Activated CD8-positive, alpha-beta T cell treated with anti-CD3 and anti-CD28 coated beads, Interleukin-2, amount 10 ng/mL, durations not matched to agents 7 days and 5 days (primary cell): ENCODE results near the gene DGLUCY. TPM values are rescaled to one million over a fixed set of nuclear protein-coding genes. Genes with fewer than 3 reads are reported as not detected.
"Not testable (repeated sequence)": the region's sequence is repeated elsewhere in the genome, so short reads cannot be mapped to it uniquely, and the experiment has no call there.

Experiments used
- ATAC-seq: fragments of 150-1000 bp; cut with Tn5 transposase; one replicate; pipeline ENCODE4 v1.10.0; 2021; ENCODE audit warnings: moderate library complexity
- CTCF ChIA-PET: fragments of 350-600 bp; sonication (Branson Sonifier 250); formaldehyde crosslinking; loops from one replicate; lab custom pipeline; 2021; ENCODE audit warnings: antibody characterized with exemption; lab: Charles Lee
- POLR2A ChIA-PET: fragments of 350-600 bp; sonication (Branson Sonifier 250); formaldehyde crosslinking; loops from one replicate; lab custom pipeline; 2021; ENCODE audit warnings: antibody characterized with exemption; lab: Charles Lee
- DNase-seq: peaks from one replicate; pipeline ENCODE4 v3.0.0-alpha.2; 2020
- H3K27ac Mint-ChIP-seq: one replicate; pipeline ENCODE4 v1.8.0; 2021; ENCODE audit warnings: mild to moderate bottlenecking, mixed read lengths
- H3K27me3 Mint-ChIP-seq: one replicate; pipeline ENCODE4 v1.8.0; 2021; ENCODE audit warnings: low read depth, mixed read lengths
- H3K36me3 Mint-ChIP-seq: one replicate; pipeline ENCODE4 v1.8.0; 2021; ENCODE audit warnings: low read depth, mixed read lengths
- H3K4me1 Mint-ChIP-seq: one replicate; pipeline ENCODE4 v1.8.0; 2021; ENCODE audit warnings: low read depth, mixed read lengths
- H3K4me3 Mint-ChIP-seq: one replicate; pipeline ENCODE4 v1.8.0; 2021; ENCODE audit warnings: mild to moderate bottlenecking, mixed read lengths
- H3K9me3 Mint-ChIP-seq: one replicate; pipeline ENCODE4 v1.8.0; 2022; ENCODE audit warnings: mixed read lengths; ENCODE audit not compliant: insufficient read depth
- total RNA-seq, 2 experiments: library from RNA; stranded (reverse); gene quantifications; one replicate each; pipeline ENCODE4 v1.2.3, GENCODE V29; 2021

The DGLUCY gene
- total RNA-seq, 2 experiments from 2014 or later = 111 to 119 TPM

DNA sequence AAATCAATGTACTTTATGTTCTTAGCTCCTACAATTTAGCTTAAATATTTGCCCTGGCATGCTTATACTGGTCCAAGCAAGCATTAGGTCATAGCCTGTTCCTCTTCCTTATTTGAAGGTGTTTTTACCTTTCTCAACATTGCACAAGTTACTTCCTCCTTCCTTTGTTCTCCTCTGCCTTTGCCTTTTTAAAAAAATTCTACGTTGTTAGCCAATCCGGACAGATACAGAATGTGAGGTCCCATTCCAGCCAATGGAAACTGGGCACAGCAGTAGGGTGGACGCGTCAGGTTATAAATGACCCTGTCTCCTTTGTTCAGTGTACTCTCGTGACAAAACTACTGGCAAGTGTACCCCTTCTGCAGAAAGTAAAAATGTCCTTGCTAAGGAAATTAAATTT lies 26.4 kb upstream of the DGLUCY start:
- CTCF ChIA-PET = interaction anchor here (0.8 to 1.3 kb wide), 3 partner anchors 12 to 29 kb away, joined by 3 read pairs; no protein-coding TSS in a partner anchor
- H3K9me3 Mint-ChIP-seq, H3K36me3 Mint-ChIP-seq, H3K4me3 Mint-ChIP-seq, DNase-seq, H3K27me3 Mint-ChIP-seq, ATAC-seq, POLR2A ChIA-PET: not testable (repeated sequence)
- H3K27ac Mint-ChIP-seq = peak overlapping the region; percentile 27
- peaks cover 28% of the 10 kb centered on the region for H3K4me1 Mint-ChIP-seq

DNA sequence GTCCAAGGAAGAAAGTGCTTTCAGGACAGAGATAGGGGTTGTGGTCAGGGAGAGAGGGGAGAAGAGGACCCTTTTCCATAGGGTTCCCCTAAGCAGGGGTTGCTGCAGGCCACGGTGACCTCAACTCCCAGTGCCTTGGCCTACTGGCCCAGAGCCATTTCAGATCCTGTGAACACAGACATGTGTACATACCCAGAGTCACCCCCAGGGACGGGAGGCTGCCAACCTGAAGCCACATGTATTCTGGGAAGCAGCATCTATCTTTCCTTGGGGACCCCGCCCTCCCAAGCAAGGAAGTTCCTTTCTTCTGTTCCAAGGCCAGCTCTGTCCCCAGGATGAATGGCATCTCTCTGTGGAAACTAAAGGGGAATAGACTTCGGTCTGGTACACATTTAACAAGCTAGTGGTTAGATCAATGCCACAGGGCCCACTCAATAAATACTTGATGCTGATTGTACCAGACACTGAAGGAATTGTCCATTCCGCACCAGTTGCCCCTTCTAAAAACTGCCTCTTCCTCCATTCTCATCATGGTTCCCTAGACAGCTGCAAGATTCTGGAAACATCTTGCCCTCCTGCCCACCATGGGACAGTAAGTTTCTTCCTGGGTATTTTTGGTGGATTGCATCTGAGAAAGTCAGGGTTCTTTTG lies 25.2 kb upstream of the DGLUCY start:
- Mint-ChIP-seq H3K4me3 (no peak overlapping the region), H3K4me1 (peaks cover 25% of the 10 kb centered on the region), H3K27me3 (no peaks in the 10 kb centered on the region), H3K27ac (no peak overlapping the region), H3K36me3 (peaks cover 5% of the 10 kb centered on the region), H3K9me3 (no peaks in the 10 kb centered on the region)
- ChIA-PET CTCF (interaction anchor here (0.8 to 1.0 kb wide), 2 partner anchors 19 to 89 kb away, joined by 3 read pairs; no protein-coding TSS in a partner anchor), POLR2A (interaction anchor here (0.6 to 1.7 kb wide), 2 partner anchors 9 to 1016 kb away, joined by 3 to 4 read pairs; no protein-coding TSS in a partner anchor)
- DNase-seq (no peak), ATAC-seq (no peak)

DNA sequence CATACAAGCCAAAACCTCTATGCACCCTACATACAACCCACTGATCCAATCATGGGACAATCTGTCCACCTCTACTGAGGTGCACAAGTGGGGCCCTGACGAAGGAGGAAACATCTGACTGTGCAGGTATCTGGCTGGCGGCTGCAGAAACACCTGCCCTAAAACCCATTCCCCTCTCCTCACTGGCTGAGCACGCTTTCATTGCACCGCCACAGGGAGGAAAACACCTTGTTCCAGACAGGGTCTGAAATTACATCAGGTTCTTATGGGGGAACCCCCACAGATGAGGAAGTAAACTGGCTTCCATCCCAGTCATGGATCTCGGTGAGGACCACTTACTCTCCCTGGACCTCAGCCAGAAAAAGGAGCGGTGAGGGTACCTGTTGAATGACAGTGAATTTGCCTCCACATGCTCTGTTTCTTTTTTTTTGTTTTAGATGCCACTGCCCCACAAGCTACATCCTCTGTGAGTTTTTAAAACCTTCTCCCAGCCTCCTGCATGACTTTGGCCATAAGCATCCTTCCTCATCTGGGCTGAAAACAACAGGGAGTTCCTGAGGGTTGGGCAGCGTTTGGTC lies 23.8 kb upstream of the DGLUCY start:
- ATAC-seq (no peak), DNase-seq (no peak)
- peaks cover 5% of the 10 kb centered on the region for H3K36me3 Mint-ChIP-seq
- no peaks in the 10 kb centered on the region for H3K27me3 Mint-ChIP-seq
- no peaks in the 10 kb centered on the region for H3K9me3 Mint-ChIP-seq
- no peak overlapping the region for H3K27ac Mint-ChIP-seq
- H3K4me1 Mint-ChIP-seq = peaks cover 25% of the 10 kb centered on the region
- CTCF ChIA-PET = no interaction called here
- POLR2A ChIA-PET = interaction anchor here (1.7 kb wide), 1 partner anchor 8 kb away, joined by 4 read pairs; no protein-coding TSS in a partner anchor
- H3K4me3 Mint-ChIP-seq = no peak overlapping the region

DNA sequence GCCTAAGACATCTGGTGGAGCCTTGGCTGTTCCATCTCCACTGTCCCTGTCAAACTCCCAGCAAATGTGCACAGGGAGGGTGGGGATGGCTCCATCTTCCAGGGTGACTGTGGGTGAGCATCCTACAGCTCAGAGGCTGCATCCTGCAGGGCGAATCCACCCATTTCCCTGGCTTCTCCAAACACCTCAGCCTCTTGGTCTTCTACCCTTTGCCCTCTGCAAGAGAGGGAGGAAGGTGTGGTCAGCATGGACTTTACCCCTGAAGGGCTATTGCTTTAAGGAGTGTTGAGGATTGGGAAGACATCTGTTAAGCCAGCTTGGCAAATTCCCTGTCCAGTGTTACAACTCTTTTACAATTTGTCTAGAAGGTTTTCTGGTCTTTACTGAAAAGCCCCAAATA lies 23.1 kb upstream of the DGLUCY start:
- no peak overlapping the region for H3K4me3 Mint-ChIP-seq
- H3K9me3 Mint-ChIP-seq = no peaks in the 10 kb centered on the region
- H3K36me3 Mint-ChIP-seq = peaks cover 2% of the 10 kb centered on the region
- DNase-seq (no peak), ATAC-seq (no peak)
- no peak overlapping the region for H3K27ac Mint-ChIP-seq
- peaks cover 23% of the 10 kb centered on the region for H3K4me1 Mint-ChIP-seq
- CTCF ChIA-PET = no interaction called here
- POLR2A ChIA-PET = no interaction called here
- no peaks in the 10 kb centered on the region for H3K27me3 Mint-ChIP-seq

DNA sequence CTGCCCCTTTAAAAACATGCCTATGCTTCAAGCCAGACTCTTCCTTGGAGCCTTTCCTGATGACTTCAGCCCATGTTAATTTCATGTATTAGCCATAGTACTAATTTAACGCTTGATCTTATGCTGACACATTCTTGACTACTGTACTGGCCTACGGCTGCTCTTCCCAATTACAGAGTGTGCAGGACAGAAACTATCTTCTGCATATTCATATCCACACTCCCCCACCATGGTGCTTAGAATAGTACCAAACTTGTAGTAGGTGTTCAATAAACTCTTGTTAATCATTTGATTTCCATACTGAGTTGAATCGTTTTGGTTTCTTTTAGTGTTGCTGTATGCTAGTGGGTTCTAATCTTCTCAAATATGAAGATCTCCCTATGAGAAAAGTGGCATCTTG lies 21.8 kb upstream of the DGLUCY start:
- CTCF ChIA-PET = no interaction called here
- H3K4me1 Mint-ChIP-seq = peaks cover 19% of the 10 kb centered on the region
- no peak overlapping the region for H3K27ac Mint-ChIP-seq
- ATAC-seq = no peak
- POLR2A ChIA-PET = no interaction called here
- DNase-seq = no peak
- H3K9me3 Mint-ChIP-seq = no peaks in the 10 kb centered on the region
- no peak overlapping the region for H3K4me3 Mint-ChIP-seq
- no peaks in the 10 kb centered on the region for H3K27me3 Mint-ChIP-seq
- H3K36me3 Mint-ChIP-seq = peaks cover 2% of the 10 kb centered on the region

DNA sequence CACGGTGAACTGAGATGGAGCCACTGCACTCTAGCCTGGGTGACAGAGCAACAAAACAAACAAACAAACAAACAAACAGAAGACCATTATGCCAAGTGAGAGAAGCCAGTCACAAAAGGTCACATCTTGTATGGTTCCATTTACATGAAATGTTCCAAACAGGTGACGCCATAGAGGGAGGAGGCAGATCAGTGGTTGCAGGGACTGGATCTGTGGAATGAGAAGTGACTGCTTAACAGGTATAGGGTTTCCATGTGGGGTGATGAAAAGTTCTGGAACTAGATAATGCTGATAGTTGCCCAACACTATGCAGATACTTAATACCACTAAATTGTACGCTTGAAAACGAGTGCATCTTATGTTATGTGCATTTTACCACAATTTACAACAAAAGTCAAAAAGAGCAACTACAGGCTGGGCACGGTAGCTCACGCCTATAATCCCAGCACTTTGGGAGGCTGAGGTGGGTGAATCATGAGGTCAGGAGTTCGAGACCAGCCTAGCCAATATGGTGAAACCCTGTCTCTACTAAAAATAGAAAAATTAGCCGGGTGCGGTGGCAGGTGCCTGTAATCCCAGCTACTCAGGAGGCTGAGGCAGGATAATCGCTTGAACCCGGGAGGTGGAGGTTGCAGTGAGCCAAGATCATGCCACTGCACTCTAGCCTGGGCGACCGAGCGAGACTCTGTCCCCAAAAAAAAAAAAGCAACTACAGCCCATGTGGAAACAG lies 20.0 kb upstream of the DGLUCY start:
- H3K9me3 Mint-ChIP-seq, H3K4me3 Mint-ChIP-seq, CTCF ChIA-PET, ATAC-seq, DNase-seq, H3K36me3 Mint-ChIP-seq, H3K27ac Mint-ChIP-seq, H3K27me3 Mint-ChIP-seq: not testable (repeated sequence)
- peaks cover 13% of the 10 kb centered on the region for H3K4me1 Mint-ChIP-seq
- POLR2A ChIA-PET = interaction anchor here (1.8 kb wide), 1 partner anchor 21 kb away, joined by 4 read pairs; no protein-coding TSS in a partner anchor

DNA sequence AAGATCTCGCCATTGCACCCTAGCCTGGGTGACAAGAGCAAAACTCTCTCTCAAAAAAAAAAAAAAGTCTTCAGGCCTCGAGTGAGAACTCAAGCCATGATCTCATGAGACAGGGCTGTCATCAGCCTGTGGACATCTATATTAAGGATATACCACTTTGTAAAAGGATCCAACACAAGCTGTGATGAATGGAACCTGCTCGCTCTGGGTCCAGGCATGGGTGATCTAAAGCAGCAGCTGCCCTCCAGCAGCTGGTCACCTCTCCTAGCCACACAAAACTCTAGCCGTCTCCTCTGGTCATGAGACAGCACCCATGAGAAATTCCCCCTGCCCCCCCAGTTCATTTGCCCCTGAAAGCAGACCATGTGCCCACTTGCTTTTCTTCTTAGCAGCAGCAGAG lies 19.1 kb upstream of the DGLUCY start:
- peaks cover 2% of the 10 kb centered on the region for H3K36me3 Mint-ChIP-seq
- POLR2A ChIA-PET = interaction anchor here (0.8 to 1.8 kb wide), 3 partner anchors 13 to 34 kb away, joined by 3 to 4 read pairs (median 4); partner anchors contain the start of gene RPS6KA5

DNA sequence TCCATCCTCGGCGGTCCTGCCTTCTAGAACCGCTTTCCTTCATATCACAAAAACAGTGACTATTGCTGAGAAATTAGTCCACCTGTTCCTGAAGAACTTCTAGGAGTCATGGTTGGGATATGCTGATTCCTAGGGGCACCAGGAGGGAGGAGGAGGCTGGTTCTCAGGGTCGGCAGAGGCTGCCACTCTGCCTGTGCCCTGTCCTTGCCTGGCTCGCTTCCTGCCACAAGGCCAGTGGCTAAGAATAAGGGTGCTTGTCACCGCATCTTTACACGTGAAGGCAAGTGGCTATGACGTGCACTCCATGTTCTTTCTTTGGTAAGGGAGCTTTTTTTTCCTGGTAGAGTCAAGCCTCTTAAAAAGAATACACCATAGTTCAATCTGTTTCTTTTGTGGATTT lies 18.7 kb upstream of the DGLUCY start:
- no peak for DNase-seq
- Mint-ChIP-seq H3K9me3 (no peaks in the 10 kb centered on the region), H3K4me3 (no peak overlapping the region), H3K36me3 (peaks cover 2% of the 10 kb centered on the region), H3K27me3 (no peaks in the 10 kb centered on the region), H3K27ac (no peak overlapping the region), H3K4me1 (peaks cover 11% of the 10 kb centered on the region)
- POLR2A ChIA-PET = interaction anchor here (0.8 to 1.8 kb wide), 3 partner anchors 12 to 34 kb away, joined by 3 to 4 read pairs (median 4); partner anchors contain the start of gene RPS6KA5
- CTCF ChIA-PET = no interaction called here
- ATAC-seq = no peak

More for the DNA sequence above, 19.1 kb upstream of the DGLUCY start:
- H3K9me3 Mint-ChIP-seq = no peaks in the 10 kb centered on the region
- H3K4me3 Mint-ChIP-seq = no peak overlapping the region
- DNase-seq (no peak), ATAC-seq (no peak)
- H3K27ac Mint-ChIP-seq = no peak overlapping the region
- CTCF ChIA-PET = no interaction called here
- H3K4me1 Mint-ChIP-seq = peaks cover 13% of the 10 kb centered on the region
- H3K27me3 Mint-ChIP-seq = no peaks in the 10 kb centered on the region

DNA sequence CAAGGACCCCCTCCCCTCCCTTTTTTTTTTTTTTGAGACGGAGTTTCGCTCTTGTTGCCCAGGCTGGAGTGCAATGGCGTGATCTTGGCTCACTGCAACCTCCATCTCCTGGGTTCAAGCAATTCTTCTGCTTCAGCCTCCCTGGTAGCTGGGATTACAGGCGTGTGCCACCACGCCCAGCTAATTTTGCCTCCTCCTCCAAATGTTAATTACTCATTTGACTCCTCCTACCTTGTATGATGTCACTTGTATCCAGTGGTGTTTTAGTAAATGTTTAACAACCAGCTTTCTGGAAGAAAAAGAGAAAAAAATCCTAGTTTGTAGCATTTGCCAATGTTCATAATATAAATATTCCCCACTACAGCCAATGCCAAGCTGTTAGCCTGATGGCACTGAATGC lies 16.2 kb upstream of the DGLUCY start:
- not testable (repeated sequence) for H3K4me3 Mint-ChIP-seq, H3K9me3 Mint-ChIP-seq, H3K27me3 Mint-ChIP-seq, DNase-seq, H3K36me3 Mint-ChIP-seq, H3K4me1 Mint-ChIP-seq, ATAC-seq, H3K27ac Mint-ChIP-seq
- ChIA-PET POLR2A (interaction anchor here (1.0 to 1.8 kb wide), 3 partner anchors 8 to 37 kb away, joined by 4 to 7 read pairs (median 4); partner anchors contain the start of gene RPS6KA5), CTCF (interaction anchor here (0.9 to 1.6 kb wide), 6 partner anchors 10 to 76 kb away, joined by 3 to 5 read pairs (median 4); partner anchors contain the start of genes DGLUCY and RPS6KA5)

DNA sequence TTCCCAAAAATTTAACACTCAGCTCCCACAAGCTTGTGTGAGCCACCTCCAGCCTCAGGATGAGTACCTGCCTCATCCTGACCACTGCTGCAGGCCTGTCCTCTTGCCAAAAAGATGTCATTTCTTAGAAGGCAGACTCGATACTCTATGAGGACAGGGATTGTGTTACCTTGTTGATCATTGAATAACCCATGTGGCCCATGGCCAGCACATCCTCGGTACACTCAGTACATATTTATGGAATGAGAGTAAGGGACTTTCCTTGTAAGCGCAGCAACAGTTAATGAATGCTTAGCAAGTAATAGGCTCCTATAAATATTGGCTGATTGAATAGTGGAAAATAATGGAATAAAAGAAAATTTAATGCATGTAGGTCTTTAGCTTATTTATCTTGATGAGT lies 15.3 kb upstream of the DGLUCY start:
- peaks cover 2% of the 10 kb centered on the region for H3K36me3 Mint-ChIP-seq
- no peak overlapping the region for H3K27ac Mint-ChIP-seq
- H3K9me3 Mint-ChIP-seq = no peaks in the 10 kb centered on the region
- H3K4me1 Mint-ChIP-seq = peaks cover 8% of the 10 kb centered on the region
- DNase-seq (no peak), ATAC-seq (no peak)
- ChIA-PET CTCF (interaction anchor here (0.8 to 1.5 kb wide), 4 partner anchors 11 to 196 kb away, joined by 3 to 4 read pairs (median 4); no protein-coding TSS in a partner anchor), POLR2A (interaction anchor here (1.2 to 1.8 kb wide), 2 partner anchors 16 to 38 kb away, joined by 4 to 7 read pairs; partner anchors contain the start of gene RPS6KA5)
- H3K4me3 Mint-ChIP-seq = no peak overlapping the region
- H3K27me3 Mint-ChIP-seq = no peaks in the 10 kb centered on the region

DNA sequence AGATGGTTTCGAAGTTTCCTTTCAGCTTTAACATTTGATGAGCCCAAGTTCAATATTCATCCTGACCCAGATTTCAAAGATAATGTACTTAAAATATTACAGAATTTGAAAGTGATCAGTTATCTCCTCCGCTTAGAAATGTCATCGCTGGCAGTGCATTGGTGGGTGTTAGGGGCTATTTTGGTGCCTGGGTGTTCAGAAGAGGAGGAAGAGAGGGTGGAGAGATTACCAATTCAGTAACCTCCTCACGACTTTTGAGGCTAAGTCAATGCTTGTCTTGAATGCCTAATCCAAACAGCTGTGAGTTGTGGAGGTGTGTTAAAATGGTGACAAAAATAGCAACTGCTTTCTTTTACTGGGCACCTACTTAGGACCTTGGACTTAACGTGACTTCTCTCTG lies 13.8 kb upstream of the DGLUCY start:
- Mint-ChIP-seq H3K9me3 (no peaks in the 10 kb centered on the region), H3K27ac (no peak overlapping the region), H3K36me3 (peaks cover 2% of the 10 kb centered on the region), H3K4me1 (peaks cover 8% of the 10 kb centered on the region), H3K4me3 (no peak overlapping the region), H3K27me3 (no peaks in the 10 kb centered on the region)
- ATAC-seq (no peak), DNase-seq (no peak)
- ChIA-PET POLR2A (interaction anchor here (1.7 kb wide), 1 partner anchor 39 kb away, joined by 3 read pairs; the partner anchor contains the start of gene RPS6KA5), CTCF (interaction anchor here (1.2 kb wide), 1 partner anchor 73 kb away, joined by 3 read pairs; no protein-coding TSS in a partner anchor)
